Activated CD4-positive, alpha-beta T cell treated with anti-CD3 and anti-CD28 coated beads, Interleukin-2, amount 50 U/mL, for 48 hours (primary cell): Measurements from ENCODE around the gene PAK5.

Source experiments
- DNase-seq, 2 experiments: peaks; one replicate each; pipeline ENCODE4 v3.0.0-alpha.2; 2020

Gene PAK5

DNA sequence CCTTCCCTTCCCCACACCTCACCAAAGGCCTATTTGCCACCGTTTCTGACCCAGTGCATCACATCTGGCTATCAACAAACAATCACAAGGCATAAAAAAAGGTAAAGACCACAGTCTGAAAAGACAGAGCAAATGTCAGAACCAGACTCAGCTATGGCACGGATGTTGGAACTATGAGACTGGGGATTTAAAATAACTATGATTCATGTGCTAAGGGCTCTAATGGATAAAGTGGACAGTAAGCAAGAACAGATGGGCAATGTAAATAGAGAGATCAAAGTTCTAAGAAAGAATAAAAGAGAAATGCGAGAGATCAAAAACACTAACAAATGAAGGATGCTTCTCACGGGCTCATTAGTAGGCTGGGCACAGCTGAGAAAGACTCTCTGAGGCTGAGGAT, 225.0 kb downstream of the PAK5 start:
- DNase-seq, result no peak

GRCh38 chr20:9611921-9612320, 227.0 kb downstream of the PAK5 start:
- DNase-seq, result no peak

DNA sequence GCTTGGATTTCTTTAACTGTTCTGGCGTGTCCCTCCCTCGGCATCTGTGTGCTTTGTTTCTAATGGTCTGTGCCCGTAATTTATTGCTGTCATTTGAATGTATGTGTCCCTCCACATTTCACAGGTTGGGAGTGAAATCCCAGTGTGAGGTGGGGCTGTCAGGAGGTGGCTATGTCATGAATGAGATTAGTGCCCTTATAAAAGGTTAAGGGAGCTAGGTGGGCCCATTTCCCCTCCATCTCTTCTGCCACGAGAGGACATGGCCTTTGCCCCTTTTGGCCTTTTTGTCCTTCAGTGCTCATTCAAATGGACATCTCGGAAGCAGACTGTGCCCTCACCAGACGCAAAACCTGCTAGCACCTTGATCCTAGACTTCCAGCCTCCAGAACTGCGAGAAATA, 228.2 kb downstream of the PAK5 start:
- DNase-seq, result no peak

- peak; percentile 52 to 61 for DNase-seq
Measured at GRCh38 chr20:9609887-9610502, 228.9 kb downstream of the PAK5 start.

GRCh38 chr20:9608639-9609340, 230.1 kb downstream of the PAK5 start:
- no peak for DNase-seq

- DNase-seq, result no peak
Measured at GRCh38 chr20:9602847-9603183, 236.1 kb downstream of the PAK5 start.

DNA sequence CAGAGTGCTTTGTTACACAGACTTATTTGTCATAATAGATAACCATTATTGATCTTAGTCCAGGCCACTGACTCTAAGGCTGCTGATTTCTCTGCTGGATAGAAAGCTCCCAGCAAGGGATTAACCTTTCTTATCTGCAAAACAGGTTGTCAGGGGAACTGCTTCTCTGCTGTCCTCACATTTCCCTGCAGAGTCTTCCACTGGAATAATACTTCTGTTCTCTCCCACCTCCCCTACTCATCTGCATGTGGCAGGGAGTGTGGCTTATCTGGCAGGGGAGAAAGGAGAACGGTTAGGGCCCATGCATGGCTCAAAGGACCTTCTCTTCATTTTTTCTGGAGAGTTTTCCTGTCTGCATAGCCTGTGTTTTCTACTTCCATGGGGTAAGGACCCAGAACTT, 238.3 kb downstream of the PAK5 start:
- no peak for DNase-seq

GRCh38 chr20:9597547-9597946, 241.3 kb downstream of the PAK5 start:
- no peak for DNase-seq

GRCh38 chr20:9595763-9596162, 243.1 kb downstream of the PAK5 start:
- DNase-seq, result no peak

GRCh38 chr20:9594284-9594875, 244.5 kb downstream of the PAK5 start:
- no peak for DNase-seq

GRCh38 chr20:9592419-9592818, 246.5 kb downstream of the PAK5 start:
- no peak for DNase-seq

GRCh38 chr20:9591080-9591479, 247.8 kb downstream of the PAK5 start:
- no peak for DNase-seq

GRCh38 chr20:9590189-9590588, 248.7 kb downstream of the PAK5 start:
- DNase-seq, result no peak

GRCh38 chr20:9588706-9589105, 250.2 kb downstream of the PAK5 start:
- DNase-seq, result no peak

DNA sequence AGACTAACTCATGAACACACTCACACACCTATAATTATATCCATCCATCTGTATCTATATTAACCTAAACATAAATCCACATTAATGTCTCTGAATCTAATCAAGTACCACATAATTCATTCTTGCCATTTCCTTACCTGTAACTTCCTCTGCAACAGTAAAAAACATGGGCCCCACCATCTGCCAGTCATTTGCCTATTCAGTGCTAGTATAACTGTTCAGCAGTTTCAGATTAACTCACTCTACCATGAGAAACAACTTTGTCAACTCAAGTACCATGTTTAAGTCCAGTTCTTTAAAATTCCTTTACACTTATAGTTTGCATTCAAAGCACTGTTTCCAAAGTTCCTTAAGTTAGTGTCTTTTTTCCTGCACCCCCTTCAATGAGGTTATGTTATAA, 255.7 kb downstream of the PAK5 start:
- no peak for DNase-seq

DNA sequence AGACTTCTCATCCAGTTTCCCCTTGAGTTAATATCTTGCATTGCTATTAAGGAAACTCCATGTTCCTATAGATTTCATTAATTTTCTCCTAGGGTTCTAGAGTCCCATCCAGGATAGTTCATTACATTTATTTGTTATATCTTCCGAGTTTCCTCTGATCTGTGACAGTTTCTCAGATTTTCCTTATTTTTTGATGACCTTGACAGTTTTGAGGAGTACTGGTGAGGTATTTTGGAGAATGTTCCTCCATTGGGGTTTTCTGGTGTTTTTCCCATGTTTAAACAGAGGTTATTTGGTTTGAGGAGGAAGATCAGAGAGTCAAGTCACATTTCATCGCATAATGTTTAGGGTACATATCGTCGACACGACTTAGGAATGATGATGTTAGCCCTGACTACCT, 256.7 kb downstream of the PAK5 start:
- no peak for DNase-seq

DNA sequence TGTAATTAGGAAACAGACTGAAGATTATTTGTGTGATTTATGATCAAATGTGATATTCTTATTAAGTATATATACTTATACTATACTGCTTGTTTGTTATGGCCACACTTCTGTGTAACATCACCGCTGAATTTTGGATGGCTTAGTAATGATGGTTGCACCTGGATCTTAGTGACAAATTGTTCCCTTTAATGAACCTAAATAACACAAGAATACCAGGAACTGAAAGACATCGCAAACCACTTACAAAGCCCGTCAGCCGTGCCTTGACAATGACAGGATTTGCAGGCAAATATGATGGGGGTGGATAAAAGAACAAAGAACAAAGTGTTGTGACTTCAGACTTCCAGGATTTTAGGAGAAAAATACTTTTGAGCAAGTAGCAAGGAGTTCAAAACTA, 257.4 kb downstream of the PAK5 start:
- DNase-seq, result no peak

GRCh38 chr20:9578594-9578993, 260.3 kb downstream of the PAK5 start:
- no peak for DNase-seq

GRCh38 chr20:9577397-9577796, 261.5 kb downstream of the PAK5 start:
- DNase-seq, result no peak

DNA sequence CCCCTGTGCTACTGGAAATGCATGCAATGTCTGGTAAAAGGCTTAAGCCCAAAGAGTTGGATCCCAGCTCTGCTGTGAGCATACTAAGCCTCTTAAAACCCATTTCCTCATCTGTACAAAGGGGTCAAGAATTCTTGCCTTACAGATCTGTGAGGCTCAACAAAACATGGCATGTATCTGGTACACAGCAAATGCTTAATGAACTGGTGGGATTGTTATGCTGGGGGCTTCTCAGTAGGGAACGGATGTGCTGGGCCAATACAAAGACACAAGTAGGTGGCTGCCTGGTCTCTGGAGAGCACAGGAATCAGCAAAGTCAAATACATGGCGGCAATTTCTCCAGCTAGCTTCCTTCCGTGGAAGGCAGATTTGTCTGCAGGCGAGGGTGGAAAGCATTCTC, 262.2 kb downstream of the PAK5 start:
- no peak for DNase-seq

DNA sequence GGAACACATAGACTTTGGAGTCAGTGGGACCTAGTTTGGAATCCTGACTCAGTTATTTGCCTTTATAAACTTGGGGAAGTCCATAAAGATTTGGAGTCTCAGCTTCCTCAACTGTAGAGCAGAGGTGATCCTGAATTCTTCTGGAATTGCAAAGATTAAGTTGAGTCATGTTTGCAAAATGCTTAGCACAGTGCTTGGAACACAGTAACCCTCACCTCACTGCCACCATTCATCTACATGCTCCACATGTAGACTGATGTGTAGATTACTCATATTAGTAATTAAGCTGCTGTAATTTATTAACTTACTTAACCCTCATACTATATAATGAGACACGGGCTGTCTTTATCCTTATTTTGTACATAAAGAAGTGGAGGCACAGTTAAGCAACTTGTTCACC, 263.0 kb downstream of the PAK5 start:
- DNase-seq, result no peak

DNA sequence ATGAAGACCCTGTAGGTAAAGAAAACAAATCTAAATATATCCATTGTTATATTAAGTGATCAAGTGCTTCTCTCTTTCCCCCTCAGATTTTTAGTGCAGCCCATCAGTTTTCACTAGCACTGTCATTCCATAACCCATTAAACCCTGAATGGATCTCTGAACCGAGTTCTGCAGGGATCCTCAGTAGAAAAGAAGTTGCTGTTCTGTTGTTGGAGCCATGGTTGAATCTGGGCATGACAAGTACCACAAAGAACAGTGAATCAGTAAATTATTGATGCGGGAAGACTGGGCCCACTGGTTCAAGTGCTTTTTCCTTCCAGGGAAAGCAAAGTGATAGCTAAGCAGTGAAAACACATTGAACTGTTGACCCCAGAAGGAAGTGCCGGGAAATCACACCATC, 264.1 kb downstream of the PAK5 start:
- DNase-seq, result no peak

DNA sequence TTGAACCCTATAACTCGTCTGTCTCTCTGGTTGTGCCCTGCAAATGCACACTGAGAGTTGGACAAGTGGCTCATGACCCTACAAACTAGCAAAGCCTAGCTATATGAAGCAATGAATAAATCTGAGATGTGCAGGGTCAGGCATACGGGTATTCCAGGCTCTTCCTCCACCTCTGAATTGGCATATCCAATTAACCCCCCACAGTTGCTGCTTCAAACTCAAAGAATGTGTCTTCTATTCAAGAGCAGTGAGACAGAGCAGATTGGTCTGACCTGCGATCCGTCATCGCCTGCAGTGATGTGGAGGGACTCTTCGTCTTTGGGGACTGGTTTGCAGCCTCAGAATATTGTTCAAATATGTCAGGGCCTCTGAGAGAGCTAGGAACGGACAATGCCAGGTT, 264.7 kb downstream of the PAK5 start:
- DNase-seq, result no peak

DNA sequence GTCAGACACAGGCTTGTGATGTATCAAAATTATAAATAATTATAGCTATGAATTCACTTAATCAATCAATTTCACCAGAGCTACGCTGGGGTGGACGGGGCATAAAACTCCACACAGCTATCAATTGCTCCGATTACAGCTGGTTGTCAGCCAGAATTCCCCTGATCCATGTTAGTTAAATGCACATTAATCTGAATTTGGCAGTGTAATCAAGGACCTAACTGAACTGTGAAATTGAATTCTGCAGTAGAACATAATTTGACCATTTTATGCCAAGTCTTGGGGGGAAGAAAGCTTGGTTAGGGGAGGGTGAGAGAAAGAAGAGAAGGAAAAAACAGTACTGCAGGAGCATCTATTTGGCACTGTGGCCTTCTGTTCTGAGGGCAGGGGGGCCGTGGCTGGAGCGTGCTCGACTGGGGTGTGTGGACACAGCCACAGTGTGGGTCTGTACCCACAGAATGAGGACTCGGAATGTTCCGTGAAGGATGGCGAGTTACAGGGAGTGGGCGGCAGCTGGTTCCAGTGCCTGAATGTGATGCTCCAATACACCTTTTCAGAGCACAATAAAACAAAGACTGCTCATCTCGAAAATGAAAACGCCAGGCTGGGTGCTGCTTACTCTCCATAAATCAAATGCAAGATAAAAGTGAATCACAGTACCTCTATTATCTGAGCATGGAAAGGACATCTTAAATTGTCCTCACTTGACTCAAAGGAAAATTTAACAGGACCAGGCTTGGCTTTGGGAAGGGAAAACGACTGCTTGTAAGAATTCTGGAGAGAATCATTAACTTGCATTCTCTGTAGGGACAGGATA, 265.3 kb downstream of the PAK5 start:
- no peak for DNase-seq
